ENCODE data around the gene ADAMTSL5. TPM values are rescaled to one million over a fixed set of nuclear protein-coding genes. Genes with fewer than 3 reads are reported as not detected.

ADAMTSL5 gene
- total and polyA plus RNA-seq, 2 of the 8 experiments (the other 6 are each of a cell fraction or from before 2014, with no cell fraction given): 0.82 to 0.99 TPM

DNA sequence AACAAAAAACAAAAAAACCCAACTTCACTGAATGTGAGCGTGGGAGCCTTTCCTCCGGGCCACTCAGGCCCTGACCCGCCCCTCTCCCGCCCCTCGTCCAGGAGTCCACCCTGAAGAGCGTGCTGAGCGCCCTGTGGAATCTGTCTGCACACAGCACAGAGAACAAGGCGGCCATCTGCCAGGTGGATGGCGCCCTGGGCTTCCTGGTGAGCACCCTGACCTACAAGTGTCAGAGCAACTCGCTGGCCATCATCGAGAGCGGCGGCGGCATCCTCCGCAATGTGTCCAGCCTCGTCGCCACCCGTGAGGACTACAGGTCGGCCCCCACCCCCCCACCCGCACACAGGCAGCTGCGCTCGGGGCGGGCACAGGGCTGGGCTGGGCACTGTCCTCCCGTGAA is 51.0 kb downstream of the ADAMTSL5 start:
- H3K27me3 ChIP-seq (replicated peaks in 1 of 4; ENCODE audit: control insufficient read depth in 3 of 4, extremely low read depth in 1 of 4, insufficient read depth in 3 of 4, low read length in 3 of 4): peaks cover 21 to 35% (median 30%) of the 10 kb centered on the region in 4 experiments

More for the DNA sequence above, 51.0 kb downstream of the ADAMTSL5 start:
- Histone ChIP-seq H4K91ac (replicated peaks; ENCODE audit: insufficient read length, low read length) (no peak overlapping the region), H3K27ac (ENCODE audit: low read depth, low read length) (no peak overlapping the region), H2BK120ac (replicated peaks; ENCODE audit: low read depth, low read length) (no peak overlapping the region), H2BK20ac (ENCODE audit: low read length) (no peak overlapping the region), H3K18ac (ENCODE audit: extremely low read depth, low read length) (no peak overlapping the region), H3K9me3 (ENCODE audit: insufficient read depth in 2 of 2, low read depth in 1 of 2, low read length in 1 of 2) (peaks cover 0 to 7% of the 10 kb centered on the region in 2 experiments; a peak in 1 of 4 replicates), H2AFZ (ENCODE audit: low read length) (no peak overlapping the region), H3K9ac (replicated peaks in 1 of 4; ENCODE audit: extremely low read depth in 1 of 4, low read depth in 3 of 4, low read length in 3 of 4) (no peak overlapping the region), H4K20me1 (replicated peaks in 1 of 2; ENCODE audit: control insufficient read depth in 1 of 2, insufficient read depth in 2 of 2, low read length in 2 of 2) (peaks cover 11 to 22% of the 10 kb centered on the region in 2 experiments), H3K14ac (ENCODE audit: insufficient read length) (no peak overlapping the region), H3K4me1 (replicated peaks in 1 of 4; ENCODE audit: control insufficient read depth in 3 of 4, insufficient read depth in 4 of 4, low read length in 3 of 4) (peaks cover 0 to 16% (median 12%) of the 10 kb centered on the region in 4 experiments; a peak in 5 of 7 replicates), H3K23ac (ENCODE audit: insufficient read length) (no peak overlapping the region), H3K79me1 (ENCODE audit: low read depth, low read length) (no peaks in the 10 kb centered on the region; the same call in 1 of the 2 replicates), H2AK5ac (ENCODE audit: low read depth, low read length) (no peak overlapping the region), H3K4me2 (ENCODE audit: insufficient read depth in 1 of 2, low read depth in 2 of 2, low read length in 2 of 2) (no peak overlapping the region), H2BK12ac (ENCODE audit: low read depth, low read length) (no peak overlapping the region), H2BK5ac (ENCODE audit: low read depth, low read length) (no peak overlapping the region), H3K56ac (replicated peaks; ENCODE audit: insufficient read length, low read depth, low read length) (no peak overlapping the region), H4K8ac (ENCODE audit: extremely low read depth, insufficient read depth, low read length) (no peak overlapping the region), H3K23me2 (ENCODE audit: low read depth, low read length) (peaks cover 3% of the 10 kb centered on the region; the same call in 1 of the 2 replicates), H4K5ac (ENCODE audit: insufficient read length, low read depth, low read length) (no peak overlapping the region), H3K4me3 (ENCODE audit: extremely low read depth in 1 of 4, insufficient read depth in 2 of 4, low read depth in 3 of 4, low read length in 4 of 4) (no peak overlapping the region), H2BK15ac (ENCODE audit: low read length) (no peak overlapping the region), H3K36me3 (ENCODE audit: control insufficient read depth in 2 of 4, insufficient read depth in 4 of 4, low read length in 3 of 4) (peaks cover 0 to 11% (median 1%) of the 10 kb centered on the region in 4 experiments; a peak in 3 of 8 replicates), H3K4ac (replicated peaks; ENCODE audit: insufficient read length, low read depth, low read length) (no peak overlapping the region), H3K79me2 (ENCODE audit: control insufficient read depth in 1 of 2, insufficient read depth in 2 of 2, low read length in 2 of 2) (no peaks in the 10 kb centered on the region)
- FAIRE-seq: no peak
- DNase-seq (ENCODE audit: low read depth in 1 of 2, low spot score in 2 of 2): no peak
- TF ChIP-seq CBX5 (IDR thresholded peaks at IDR 0.05; ENCODE audit: low read depth, low read length) (no peak), PHF8 (conservative IDR thresholded peaks at IDR 0.05; ENCODE audit: low read depth, low read length) (no peak), SIX5 (IDR thresholded peaks at IDR 0.05; ENCODE audit: low read depth, low read length) (no peak)
- TF ChIP-seq, protein P1, sequence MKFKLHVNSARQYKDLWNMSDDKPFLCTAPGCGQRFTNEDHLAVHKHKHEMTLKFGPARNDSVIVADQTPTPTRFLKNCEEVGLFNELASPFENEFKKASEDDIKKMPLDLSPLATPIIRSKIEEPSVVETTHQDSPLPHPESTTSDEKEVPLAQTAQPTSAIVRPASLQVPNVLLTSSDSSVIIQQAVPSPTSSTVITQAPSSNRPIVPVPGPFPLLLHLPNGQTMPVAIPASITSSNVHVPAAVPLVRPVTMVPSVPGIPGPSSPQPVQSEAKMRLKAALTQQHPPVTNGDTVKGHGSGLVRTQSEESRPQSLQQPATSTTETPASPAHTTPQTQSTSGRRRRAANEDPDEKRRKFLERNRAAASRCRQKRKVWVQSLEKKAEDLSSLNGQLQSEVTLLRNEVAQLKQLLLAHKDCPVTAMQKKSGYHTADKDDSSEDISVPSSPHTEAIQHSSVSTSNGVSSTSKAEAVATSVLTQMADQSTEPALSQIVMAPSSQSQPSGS (IDR thresholded peaks at IDR 0.05; ENCODE audit: low read length): no peak
- TF ChIP-seq, protein P2, sequence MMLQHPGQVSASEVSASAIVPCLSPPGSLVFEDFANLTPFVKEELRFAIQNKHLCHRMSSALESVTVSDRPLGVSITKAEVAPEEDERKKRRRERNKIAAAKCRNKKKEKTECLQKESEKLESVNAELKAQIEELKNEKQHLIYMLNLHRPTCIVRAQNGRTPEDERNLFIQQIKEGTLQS (IDR thresholded peaks at IDR 0.05; ENCODE audit: insufficient read depth, low read depth, low read length): no peak
- WGBS, 2 experiments (ENCODE audit: extremely low coverage in 1 of 2, insufficient coverage in 1 of 2, insufficient read length in 1 of 2, insufficient replicate concordance in 2 of 2, low coverage in 1 of 2, low lambda C conversion rate in 2 of 2, missing lambda C conversion rate in 1 of 2): 95% methylated on average over 11 of the region's 24 CpGs; no CpG with 5 or more reads in 1 of the 2 experiments
- CTCF ChIA-PET (ENCODE audit: partially characterized antibody): no interaction called here
- POLR2A ChIA-PET (ENCODE audit: partially characterized antibody): no interaction called here
